HepG2 (cell line): ENCODE results near the gene PLXND1. TPM values are rescaled to one million over a fixed set of nuclear protein-coding genes. Genes with fewer than 3 reads are reported as not detected.

Experiments used
- ASH2L ChIP-seq: fragments of 300-600, 200-600 bp; sonication (generic); IDR thresholded peaks from 2 replicates; pipeline ENCODE4 v1.7.0; 2017; ENCODE audit warnings: low read depth, mild to moderate bottlenecking, moderate library complexity, mixed read lengths, low read length; ENCODE audit not compliant: insufficient read length
- DNMT3B ChIP-seq: conservative IDR thresholded peaks from 2 replicates; pipeline ENCODE4 v1.6.1; 2016; ENCODE audit warnings: missing biosample characterization, control low read depth
- HMG20B ChIP-seq: conservative IDR thresholded peaks from 2 replicates; pipeline ENCODE4 v1.6.1; 2016; ENCODE audit warnings: missing genetic modification reagents, missing compliant biosample characterization
- HNRNPH1 ChIP-seq: fragments of 200-400 bp; formaldehyde crosslinking; optimal IDR thresholded peaks from 2 replicates; pipeline ENCODE3; 2017; ENCODE audit warnings: mild to moderate bottlenecking, low read depth, low read length
- MEIS1 ChIP-seq: sonication (generic); formaldehyde crosslinking; IDR thresholded peaks from 2 replicates; pipeline ENCODE4 v1.9.0; 2021; ENCODE audit warnings: mild to moderate bottlenecking, missing genetic modification reagents, moderate library complexity, borderline replicate concordance
- MLXIP ChIP-seq: sonication (generic); formaldehyde crosslinking; IDR thresholded peaks from 2 replicates; pipeline ENCODE4 v1.9.0; 2021; ENCODE audit warnings: missing genetic modification reagents, borderline replicate concordance
- POLR2AphosphoS2 ChIP-seq: IDR thresholded peaks from 2 replicates; pipeline ENCODE4 v1.6.1; 2011; ENCODE audit warnings: low read depth, low read length, improper control_type of control experiment
- RXRA ChIP-seq: sonication (generic); formaldehyde crosslinking; IDR thresholded peaks from 2 replicates; pipeline ENCODE4 v1.5.1; 2020; ENCODE audit warnings: missing genetic modification reagents
- SIN3A ChIP-seq: IDR thresholded peaks from 2 replicates; pipeline ENCODE4 v1.6.1; 2011; ENCODE audit warnings: low read depth, mild to moderate bottlenecking, control low read depth, low read length, borderline replicate concordance
- SMARCC2 ChIP-seq: fragments of 450-650 bp; IDR thresholded peaks from 2 replicates; pipeline ENCODE4 v1.6.1; 2017; ENCODE audit warnings: antibody characterized with exemption, mild to moderate bottlenecking
- ZHX2 ChIP-seq, 2 experiments: sonication (generic) in 1 of 2; formaldehyde crosslinking in 1 of 2; IDR thresholded peaks; 2 replicates each; pipeline versions ENCODE4 v1.6.1 to v1.9.0; 2014 to 2022; ENCODE audit warnings: antibody characterized with exemption in 1 of 2, borderline replicate concordance in 1 of 2, inconsistent platforms in 1 of 2, low read depth in 1 of 2, missing genetic modification reagents in 1 of 2
- ZNF564 ChIP-seq: sonication (generic); formaldehyde crosslinking; IDR thresholded peaks from 2 replicates; pipeline ENCODE4 v1.8.1; 2023; ENCODE audit warnings: mild to moderate bottlenecking, missing genetic modification reagents
- ZNF576 ChIP-seq: sonication (generic); formaldehyde crosslinking; IDR thresholded peaks from 2 replicates; pipeline ENCODE4 v1.4.0; 2020; ENCODE audit warnings: mild to moderate bottlenecking, missing genetic modification reagents
- ZNF720 ChIP-seq: sonication (generic); formaldehyde crosslinking; IDR thresholded peaks from 2 replicates; pipeline ENCODE4 v1.4.0; 2020; ENCODE audit warnings: missing genetic modification reagents
- ZNF737 ChIP-seq: sonication (generic); formaldehyde crosslinking; IDR thresholded peaks from 2 replicates; pipeline ENCODE4 v1.5.0; 2020; ENCODE audit warnings: missing genetic modification reagents, mild to moderate bottlenecking, borderline replicate concordance
- ZSCAN5A ChIP-seq: sonication (generic); formaldehyde crosslinking; IDR thresholded peaks from 2 replicates; pipeline ENCODE4 v1.8.0; 2022; ENCODE audit warnings: mild to moderate bottlenecking, missing genetic modification reagents, borderline replicate concordance
- polyA plus RNA-seq, 8 experiments: library from polyadenylated mRNA; depleted of rRNA in 3 of 8; stranded (reverse) in 7 of 8; unstranded in 1 of 8; fragments of >200 nt; fragmentation: Illumina TruSeq in 4 of 8; extraction: Trizol in 4 of 8; gene quantifications; 2 replicates each; pipeline versions ENCODE4 v1.2.1 to v1.2.3, GENCODE V29; 2011 to 2016; ENCODE audit warnings: low read depth in 4 of 8, missing spikeins in 1 of 8, mixed read lengths in 1 of 8; ENCODE audit not compliant: insufficient read depth in 1 of 8
- total RNA-seq, 5 experiments: library from RNA; depleted of rRNA; stranded (reverse); fragments of >200 nt; fragmentation: Illumina TruSeq; extraction: Trizol; gene quantifications; 2 replicates each; pipeline ENCODE4 v1.2.3, GENCODE V29; 2016; ENCODE audit warnings: low read depth in 1 of 5

PLXND1 gene
- total and polyA plus RNA-seq, 2 of the 13 experiments (the other 11 are each of a cell fraction or from before 2014, with no cell fraction given), result 15.9 to 42.0 TPM

- TF ChIP-seq DNMT3B (CRISPR knock-in tag) (no peak), RXRA (CRISPR knock-in tag) (no peak), SIN3A (no peak), POLR2AphosphoS2 (no peak), MEIS1 (CRISPR knock-in tag) (peak; percentile 16; the same call in 1 of the 2 replicates), SMARCC2 (no peak), HNRNPH1 (no peak), ZNF737 (no peak), ZHX2 (IDR thresholded peaks at IDR 0.05; ENCODE audit: low read depth) (no peak), ZHX2 (CRISPR knock-in tag; IDR thresholded peaks at IDR 0.05; ENCODE audit: borderline replicate concordance) (no peak), ZNF576 (CRISPR knock-in tag) (no peak), ZNF720 (CRISPR knock-in tag) (no peak), HMG20B (CRISPR knock-in tag) (no peak), ZNF564 (CRISPR knock-in tag) (no peak; the same call in 1 of the 2 replicates), ASH2L (peak; percentile 42), MLXIP (CRISPR knock-in tag) (no peak), ZSCAN5A (no peak)
Measured at GRCh38 chr3:129605203-129605921, 1.1 kb downstream of the PLXND1 start (continued).
